HG03558 (cell line): ENCODE measurements around the gene CAT.

Source experiments
- ATAC-seq: cut with Tn5 transposase; IDR thresholded peaks from one replicate; pipeline ENCODE4 v1.9.1; 2021; ENCODE audit warnings: moderate number of reproducible peaks; ENCODE audit not compliant: unreplicated experiment; ENCODE audit errors: extremely low read depth

Gene CAT

GRCh38 chr11:34516247-34517040, 77.7 kb downstream of the CAT start:
- ATAC-seq, result no peak

- ATAC-seq, result no peak
These were observed 81.0 kb downstream of the CAT start for GRCh38 chr11:34519595-34520235.

GRCh38 chr11:34521265-34521664, 82.5 kb downstream of the CAT start:
- ATAC-seq, result no peak
